SIG-M5 treated with dmso at 0.1 percent for 504 hours (cell line): ENCODE results near the gene LENG9.

Source experiments
- DNase-seq: peaks from one replicate; lab custom pipeline; 2025; ENCODE audit not compliant: unreplicated experiment; lab: John Stamatoyannopoulos, UW

Gene LENG9

GRCh38 chr19:54422136-54422535 lies 41.4 kb downstream of the LENG9 start:
- no peak for DNase-seq

GRCh38 chr19:54421521-54421920 lies 42.1 kb downstream of the LENG9 start:
- no peak for DNase-seq

GRCh38 chr19:54421169-54421516 lies 42.4 kb downstream of the LENG9 start:
- DNase-seq = no peak

GRCh38 chr19:54420383-54421168 lies 43.0 kb downstream of the LENG9 start:
- DNase-seq = no peak

DNA sequence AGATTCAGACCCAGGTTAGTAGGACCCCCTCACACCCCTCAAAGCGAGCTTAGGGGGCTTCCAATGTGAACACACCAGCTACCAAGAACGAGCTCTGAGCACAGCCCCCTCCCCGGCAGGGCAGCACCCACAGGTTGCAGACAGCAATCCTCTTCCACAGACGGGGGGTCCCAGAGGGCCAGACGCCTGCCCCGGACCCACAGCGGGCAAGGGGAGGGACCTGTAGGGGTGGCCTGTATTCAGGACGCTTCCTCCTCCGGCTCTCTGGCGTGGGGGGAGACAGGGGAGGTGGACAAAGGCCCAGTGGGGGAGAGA lies 43.6 kb downstream of the LENG9 start:
- DNase-seq = no peak

- no peak for DNase-seq
These were observed 44.4 kb downstream of the LENG9 start for GRCh38 chr19:54418930-54419800.

- DNase-seq = no peak
These were observed 45.3 kb downstream of the LENG9 start for GRCh38 chr19:54418030-54418929.

DNA sequence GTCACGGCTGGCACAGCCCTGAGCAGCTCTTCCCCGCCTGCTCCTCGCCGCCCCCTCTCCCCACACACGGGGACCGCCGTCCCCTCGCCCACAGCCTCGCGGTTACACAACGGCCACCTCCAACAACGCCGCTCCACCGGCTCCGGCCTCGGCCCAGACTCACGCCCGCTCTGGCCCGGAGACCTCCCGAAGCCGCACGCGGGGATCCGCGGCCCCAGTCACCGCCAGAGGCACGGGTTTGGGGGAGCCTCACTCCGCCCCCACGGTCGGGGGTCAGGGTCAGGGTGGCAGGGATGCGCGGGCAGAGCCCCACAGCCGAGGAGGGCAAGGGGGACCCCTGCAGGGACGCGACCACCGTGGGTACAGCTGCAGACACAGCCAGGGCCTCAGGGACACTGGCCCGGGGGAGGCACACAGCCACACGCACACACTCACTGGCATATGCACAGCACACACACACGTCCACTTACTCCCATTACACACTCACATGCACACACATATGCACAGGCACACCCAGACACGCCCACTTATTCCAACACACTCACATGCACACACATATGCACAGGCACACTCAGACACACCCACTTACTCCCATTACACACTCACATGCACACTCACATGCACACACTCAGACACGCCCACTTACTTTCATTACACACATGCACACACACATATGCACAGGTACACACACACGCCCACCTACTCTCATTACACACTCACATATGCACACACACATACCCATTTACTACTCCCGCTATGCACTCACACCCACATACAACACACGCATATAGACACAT lies 46.7 kb downstream of the LENG9 start:
- no peak for DNase-seq

GRCh38 chr19:54415901-54416673 lies 47.5 kb downstream of the LENG9 start:
- no peak for DNase-seq

DNA sequence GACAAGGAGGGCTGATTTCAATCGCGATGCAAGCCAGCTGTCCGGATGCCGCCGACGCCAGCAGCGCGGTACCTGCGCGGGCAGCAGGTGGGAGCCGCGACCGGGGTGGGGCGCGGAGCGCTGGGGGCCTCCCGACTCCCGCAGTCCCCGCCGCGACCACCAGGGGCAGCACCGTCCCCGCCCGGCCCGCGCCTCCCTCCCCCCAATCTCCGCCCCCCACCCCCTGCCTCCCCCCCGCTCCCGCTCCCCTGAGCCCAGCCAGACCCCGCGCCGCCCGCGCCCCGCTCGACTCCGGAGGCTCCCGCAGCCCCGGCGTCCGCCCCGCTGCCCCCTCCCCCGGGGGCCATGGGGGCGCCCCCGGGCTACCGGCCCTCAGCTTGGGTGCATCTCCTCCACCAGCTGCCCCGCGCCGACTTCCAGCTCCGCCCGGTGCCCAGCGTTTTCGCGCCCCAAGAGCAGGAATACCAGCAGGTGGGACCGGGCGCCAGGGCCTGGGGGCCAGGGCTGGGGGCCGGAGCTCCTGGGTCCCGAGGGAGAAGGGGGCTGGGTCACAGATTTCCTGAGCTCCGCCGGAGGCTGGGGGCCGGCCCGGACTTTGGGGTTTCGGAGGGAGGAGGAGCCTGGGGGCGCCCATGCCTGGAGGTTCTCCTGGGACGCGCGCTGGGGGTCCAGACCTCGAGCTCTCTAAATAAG lies 48.2 kb downstream of the LENG9 start, which contains the start of gene TTYH1:
Gene TTYH1, plus strand, starts transcription at position 257 of the 693 bp plus-strand sequence. Its CDS starts 89 bp downstream, at position 346.
- no peak for DNase-seq

DNA sequence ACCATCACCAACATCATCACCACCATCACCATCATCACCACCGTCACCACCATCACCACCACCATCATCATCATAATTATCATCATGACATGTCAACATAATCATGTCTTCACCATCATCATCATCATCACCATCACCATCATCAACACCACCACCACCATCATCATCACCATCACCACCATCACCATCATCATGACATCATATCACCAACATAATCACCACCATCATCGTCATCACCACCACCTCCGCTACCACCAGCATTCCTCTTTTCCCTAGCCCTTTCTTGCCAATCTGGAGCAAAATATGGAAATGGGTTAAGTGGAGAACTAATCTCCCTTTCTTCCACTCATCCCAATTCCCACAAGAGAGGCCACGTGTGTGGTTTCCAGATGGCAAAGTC lies 49.4 kb downstream of the LENG9 start:
- no peak for DNase-seq

GRCh38 chr19:54412877-54413276 lies 50.7 kb downstream of the LENG9 start:
- DNase-seq = no peak
